CD4-positive, alpha-beta memory T cell (primary cell): ENCODE data around the gene OLFML2A. TPM values are rescaled to one million over a fixed set of nuclear protein-coding genes. Genes with fewer than 3 reads are reported as not detected.

Experiments
- CTCF ChIA-PET: fragments of 350-600 bp; sonication (Branson Sonifier 250); formaldehyde crosslinking; loops from one replicate; lab custom pipeline; 2021; ENCODE audit warnings: inconsistent platforms; ENCODE audit not compliant: partially characterized antibody; lab: Charles Lee
- POLR2A ChIA-PET: fragments of 350-600 bp; sonication (Branson Sonifier 250); formaldehyde crosslinking; loops from one replicate; lab custom pipeline; 2021; ENCODE audit not compliant: partially characterized antibody; lab: Charles Lee
- DNase-seq, 5 donors: peaks; one replicate each; pipeline versions ENCODE4 v3.0.0 to v3.0.0-alpha.2; 2020 to 2022; ENCODE audit warnings: mixed read lengths in 1 of 5
- H3K27ac ChIP-seq: one replicate; pipeline ENCODE4 v1.7.0; 2013; ENCODE audit warnings: low read depth, low read length
- H3K27me3 ChIP-seq: 2 replicates; pipeline ENCODE4 v1.7.0; 2013; ENCODE audit warnings: mild to moderate bottlenecking, low read length, moderate library complexity; ENCODE audit not compliant: insufficient read depth
- H3K36me3 ChIP-seq: 2 replicates; pipeline ENCODE4 v1.7.0; 2013; ENCODE audit warnings: mild to moderate bottlenecking, low read length, moderate library complexity; ENCODE audit not compliant: insufficient read depth
- H3K4me1 ChIP-seq: 2 replicates; pipeline ENCODE4 v1.7.0; 2013; ENCODE audit warnings: mild to moderate bottlenecking, low read length, moderate library complexity; ENCODE audit not compliant: insufficient read depth
- H3K4me3 ChIP-seq, 2 donors: one replicate each; pipeline ENCODE4 v1.7.0; 2013; ENCODE audit warnings: low read length in 2 of 2, mild to moderate bottlenecking in 1 of 2
- H3K9me3 ChIP-seq, 2 donors: one replicate each; pipeline ENCODE4 v1.7.0; 2013; ENCODE audit warnings: low read length in 2 of 2, control low read depth in 1 of 2; ENCODE audit not compliant: control insufficient read depth in 1 of 2
- H3K27ac Mint-ChIP-seq, 7 donors: one replicate each; pipeline ENCODE4 v1.8.0; 2020 to 2021; ENCODE audit warnings: mixed read lengths in 7 of 7, mild to moderate bottlenecking in 6 of 7, inconsistent platforms in 3 of 7, moderate library complexity in 3 of 7
- H3K27me3 Mint-ChIP-seq, 2 donors: one replicate each; pipeline ENCODE4 v1.8.0; 2020 to 2021; ENCODE audit warnings: mixed read lengths in 2 of 2
- H3K36me3 Mint-ChIP-seq, 2 donors: one replicate each; pipeline ENCODE4 v1.8.0; 2020 to 2021; ENCODE audit warnings: mixed read lengths in 2 of 2, inconsistent platforms in 1 of 2, mild to moderate bottlenecking in 1 of 2
- H3K4me1 Mint-ChIP-seq, 4 donors: one replicate each; pipeline ENCODE4 v1.8.0; 2020 to 2021; ENCODE audit warnings: mixed read lengths in 4 of 4, mild to moderate bottlenecking in 1 of 4
- H3K4me3 Mint-ChIP-seq, 8 donors: one replicate each; pipeline ENCODE4 v1.8.0; 2020 to 2021; ENCODE audit warnings: mixed read lengths in 8 of 8, mild to moderate bottlenecking in 7 of 8, moderate library complexity in 6 of 8, inconsistent platforms in 3 of 8
- H3K9me3 Mint-ChIP-seq, 8 donors: one replicate each; pipeline ENCODE4 v1.8.0; 2020 to 2021; ENCODE audit warnings: mixed read lengths in 8 of 8, mild to moderate bottlenecking in 5 of 8, inconsistent platforms in 3 of 8, moderate library complexity in 1 of 8
- intact Hi-C: fragments of 100-400 bp; cut with micrococcal nuclease; formaldehyde crosslinking; loops from one replicate; pipeline ENCODE4 v1.15.1; 2023
- polyA plus RNA-seq, 2 donors: library from polyadenylated mRNA; unstranded; fragments of 300-500 nt; fragmentation: Illumina TruSeq; gene quantifications; one replicate each; pipeline ENCODE4 v1.2.3, GENCODE V29; 2021
- total RNA-seq, 2 experiments: library from RNA; stranded (reverse); gene quantifications; one replicate each; pipeline ENCODE4 v1.2.3, GENCODE V29; 2021

Gene OLFML2A
- total and polyA plus RNA-seq, 4 experiments from 2014 or later, result not detected

GRCh38 chr9:124759327-124759726 is 17.6 kb upstream of the OLFML2A start:
- H3K4me3 Mint-ChIP-seq, result no peak overlapping the region
- CTCF ChIA-PET, result no interaction called here
- H3K36me3 Mint-ChIP-seq, result no peaks in the 10 kb centered on the region
- intact Hi-C loops, result no loop called here
- H3K27me3 ChIP-seq, result peaks cover 18% of the 10 kb centered on the region
- no peak overlapping the region for H3K4me3 ChIP-seq
- POLR2A ChIA-PET, result no interaction called here
- H3K4me1 Mint-ChIP-seq, result no peaks in the 10 kb centered on the region
- peaks cover 0 to 2% (median 0%) of the 10 kb centered on the region in 8 donors for H3K9me3 Mint-ChIP-seq
- no peaks in the 10 kb centered on the region for H3K4me1 ChIP-seq
- peaks cover 61 to 69% of the 10 kb centered on the region in 2 donors for H3K27me3 Mint-ChIP-seq
- no peaks in the 10 kb centered on the region for H3K9me3 ChIP-seq
- no peak overlapping the region for H3K27ac Mint-ChIP-seq
- no peak overlapping the region for H3K27ac ChIP-seq
- DNase-seq, result no peak
- no peaks in the 10 kb centered on the region for H3K36me3 ChIP-seq

- Histone ChIP-seq H3K27ac (no peak overlapping the region), H3K36me3 (no peaks in the 10 kb centered on the region), H3K9me3 (no peaks in the 10 kb centered on the region), H3K4me1 (no peaks in the 10 kb centered on the region), H3K27me3 (peaks cover 19% of the 10 kb centered on the region), H3K4me3 (no peak overlapping the region)
- POLR2A ChIA-PET, result no interaction called here
- CTCF ChIA-PET, result interaction anchor here (1.5 to 1.9 kb wide), 2 partner anchors 11 to 93 kb away, joined by 4 to 5 read pairs; partner anchors contain the start of gene WDR38
- Mint-ChIP-seq H3K36me3 (no peaks in the 10 kb centered on the region), H3K4me1 (no peaks in the 10 kb centered on the region), H3K27ac (no peak overlapping the region), H3K9me3 (peaks cover 0 to 2% (median 0%) of the 10 kb centered on the region in 8 donors), H3K27me3 (peaks cover 56 to 64% of the 10 kb centered on the region in 2 donors), H3K4me3 (no peak overlapping the region)
- intact Hi-C loops, result no loop called here
- DNase-seq, result no peak
These were observed 16.2 kb upstream of the OLFML2A start for GRCh38 chr9:124760719-124761118.

GRCh38 chr9:124761196-124761595 is 15.7 kb upstream of the OLFML2A start:
- ChIA-PET CTCF (interaction anchor here (1.5 to 1.9 kb wide), 3 partner anchors 11 to 92 kb away, joined by 4 to 5 read pairs (median 4); partner anchors contain the start of gene WDR38), POLR2A (no interaction called here)
- DNase-seq, result no peak
- H3K27me3 ChIP-seq, result peaks cover 19% of the 10 kb centered on the region
- no peaks in the 10 kb centered on the region for H3K4me1 ChIP-seq
- Mint-ChIP-seq H3K9me3 (peaks cover 0 to 2% (median 0%) of the 10 kb centered on the region in 8 donors), H3K27me3 (peaks cover 54 to 62% of the 10 kb centered on the region in 2 donors), H3K36me3 (no peaks in the 10 kb centered on the region), H3K27ac (no peak overlapping the region), H3K4me3 (no peak overlapping the region), H3K4me1 (no peaks in the 10 kb centered on the region)
- intact Hi-C loops, result no loop called here
- no peak overlapping the region for H3K27ac ChIP-seq
- no peak overlapping the region for H3K4me3 ChIP-seq
- H3K36me3 ChIP-seq, result no peaks in the 10 kb centered on the region
- no peaks in the 10 kb centered on the region for H3K9me3 ChIP-seq

GRCh38 chr9:124761710-124762109 is 15.2 kb upstream of the OLFML2A start:
- Histone ChIP-seq H3K4me3 (no peak overlapping the region), H3K36me3 (no peaks in the 10 kb centered on the region), H3K4me1 (no peaks in the 10 kb centered on the region), H3K9me3 (no peaks in the 10 kb centered on the region), H3K27me3 (peaks cover 19% of the 10 kb centered on the region), H3K27ac (no peak overlapping the region)
- Mint-ChIP-seq H3K4me1 (no peaks in the 10 kb centered on the region), H3K27ac (no peak overlapping the region), H3K36me3 (no peaks in the 10 kb centered on the region), H3K9me3 (peaks cover 0 to 2% (median 0%) of the 10 kb centered on the region in 8 donors), H3K27me3 (peaks cover 53 to 60% of the 10 kb centered on the region in 2 donors), H3K4me3 (no peak overlapping the region)
- no peak for DNase-seq
- CTCF ChIA-PET, result interaction anchor here (1.1 to 1.9 kb wide), 5 partner anchors 9 to 91 kb away, joined by 3 to 5 read pairs (median 3); partner anchors contain the start of genes NR6A1, OLFML2A and WDR38
- intact Hi-C loops, result no loop called here
- POLR2A ChIA-PET, result no interaction called here

- no peak overlapping the region for H3K27ac ChIP-seq
- no peak for DNase-seq
- ChIA-PET POLR2A (interaction anchor here (1.6 kb wide), 1 partner anchor 94 kb away, joined by 3 read pairs; no protein-coding TSS in a partner anchor), CTCF (interaction anchor here (0.6 to 1.5 kb wide), 5 partner anchors 8 to 606 kb away, joined by 3 to 4 read pairs (median 3); partner anchors contain the start of genes NR6A1, OLFML2A and WDR38)
- H3K9me3 Mint-ChIP-seq, result peaks cover 0 to 2% (median 0%) of the 10 kb centered on the region in 8 donors
- H3K4me3 Mint-ChIP-seq, result no peak overlapping the region
- H3K36me3 ChIP-seq, result no peaks in the 10 kb centered on the region
- H3K4me1 ChIP-seq, result no peaks in the 10 kb centered on the region
- no peaks in the 10 kb centered on the region for H3K4me1 Mint-ChIP-seq
- intact Hi-C loops, result no loop called here
- H3K27me3 Mint-ChIP-seq, result peaks cover 54 to 59% of the 10 kb centered on the region in 2 donors
- H3K4me3 ChIP-seq, result no peak overlapping the region
- H3K27ac Mint-ChIP-seq, result no peak overlapping the region
- peaks cover 19% of the 10 kb centered on the region for H3K27me3 ChIP-seq
- no peaks in the 10 kb centered on the region for H3K9me3 ChIP-seq
- H3K36me3 Mint-ChIP-seq, result no peaks in the 10 kb centered on the region
These were observed 14.3 kb upstream of the OLFML2A start for GRCh38 chr9:124762633-124763032.

- DNase-seq, result no peak
- ChIA-PET CTCF (interaction anchor here (1.4 to 2.1 kb wide), 5 partner anchors 10 to 97 kb away, joined by 4 to 8 read pairs (median 5); partner anchors contain the start of genes ARPC5L and WDR38), POLR2A (interaction anchor here (0.7 kb wide), 1 partner anchor 97 kb away, joined by 3 read pairs; no protein-coding TSS in a partner anchor)
- Mint-ChIP-seq H3K9me3 (peaks cover 0 to 2% (median 0%) of the 10 kb centered on the region in 8 donors), H3K36me3 (no peaks in the 10 kb centered on the region), H3K4me3 (no peak overlapping the region), H3K27ac (no peak overlapping the region), H3K4me1 (peaks cover 8 to 13% (median 10%) of the 10 kb centered on the region in 4 donors), H3K27me3 (peaks cover 60 to 63% of the 10 kb centered on the region in 2 donors)
- peaks cover 36% of the 10 kb centered on the region for H3K27me3 ChIP-seq
- peaks cover 8% of the 10 kb centered on the region for H3K4me1 ChIP-seq
- H3K9me3 ChIP-seq, result no peaks in the 10 kb centered on the region
- no peak overlapping the region for H3K4me3 ChIP-seq
- no peaks in the 10 kb centered on the region for H3K36me3 ChIP-seq
- intact Hi-C loops, result no loop called here
- H3K27ac ChIP-seq, result no peak overlapping the region
These were observed 12.0 kb upstream of the OLFML2A start for GRCh38 chr9:124764774-124765438.

GRCh38 chr9:124765439-124765835 is 11.5 kb upstream of the OLFML2A start:
- Histone ChIP-seq H3K27me3 (peaks cover 40% of the 10 kb centered on the region), H3K27ac (no peak overlapping the region), H3K9me3 (no peaks in the 10 kb centered on the region), H3K36me3 (no peaks in the 10 kb centered on the region), H3K4me3 (no peak overlapping the region), H3K4me1 (peaks cover 14% of the 10 kb centered on the region)
- Mint-ChIP-seq H3K36me3 (no peaks in the 10 kb centered on the region), H3K4me1 (peaks cover 10 to 18% (median 14%) of the 10 kb centered on the region in 4 donors), H3K9me3 (peaks cover 0 to 2% (median 0%) of the 10 kb centered on the region in 8 donors), H3K4me3 (no peak overlapping the region), H3K27ac (no peak overlapping the region), H3K27me3 (peaks cover 62 to 64% of the 10 kb centered on the region in 2 donors)
- CTCF ChIA-PET, result interaction anchor here (2.1 kb wide), 2 partner anchors 87 to 97 kb away, joined by 5 to 7 read pairs; partner anchors contain the start of gene ARPC5L
- DNase-seq, result no peak
- POLR2A ChIA-PET, result interaction anchor here (0.7 kb wide), 1 partner anchor 97 kb away, joined by 3 read pairs; no protein-coding TSS in a partner anchor
- intact Hi-C loops, result no loop called here
